PFSK-1 (cell line): ENCODE results near the gene ZNF226.

Experiments used
- FOXP2 ChIP-seq: optimal IDR thresholded peaks from 2 replicates; pipeline ENCODE3; 2011; ENCODE audit warnings: borderline replicate concordance, control low read depth, inconsistent platforms; ENCODE audit not compliant: insufficient read depth; ENCODE audit errors: extremely low read length, extremely low read depth
- POLR2AphosphoS5 ChIP-seq: IDR thresholded peaks from 2 replicates; pipeline ENCODE4 v1.6.1; 2012; ENCODE audit warnings: low read depth, mild to moderate bottlenecking, control low read depth, low read length, moderate library complexity
- SIN3A ChIP-seq: IDR thresholded peaks from 2 replicates; pipeline ENCODE4 v1.6.1; 2012; ENCODE audit warnings: mild to moderate bottlenecking, low read length, moderate library complexity, borderline replicate concordance; ENCODE audit not compliant: insufficient read depth
- TAF1 ChIP-seq: IDR thresholded peaks from 2 replicates; pipeline ENCODE4 v1.6.1; 2012; ENCODE audit warnings: low read length, control low read depth, borderline replicate concordance; ENCODE audit not compliant: insufficient read depth
- TF ChIP-seq, protein P1 (sequence below), 2 experiments: IDR thresholded peaks; 2 replicates each; pipeline versions ENCODE4 v1.6.1 to v1.8.0; 2011 to 2012; ENCODE audit warnings: low read depth in 2 of 2, low read length in 2 of 2, control low read depth in 1 of 2, inconsistent platforms in 1 of 2, mild to moderate bottlenecking in 1 of 2, moderate library complexity in 1 of 2; ENCODE audit not compliant: insufficient read depth in 1 of 2

Gene ZNF226

GRCh38 chr19:44196772-44197171 lies 31.9 kb downstream of the ZNF226 start:
- no peak for TF ChIP-seq SIN3A
- TF ChIP-seq, protein P1, sequence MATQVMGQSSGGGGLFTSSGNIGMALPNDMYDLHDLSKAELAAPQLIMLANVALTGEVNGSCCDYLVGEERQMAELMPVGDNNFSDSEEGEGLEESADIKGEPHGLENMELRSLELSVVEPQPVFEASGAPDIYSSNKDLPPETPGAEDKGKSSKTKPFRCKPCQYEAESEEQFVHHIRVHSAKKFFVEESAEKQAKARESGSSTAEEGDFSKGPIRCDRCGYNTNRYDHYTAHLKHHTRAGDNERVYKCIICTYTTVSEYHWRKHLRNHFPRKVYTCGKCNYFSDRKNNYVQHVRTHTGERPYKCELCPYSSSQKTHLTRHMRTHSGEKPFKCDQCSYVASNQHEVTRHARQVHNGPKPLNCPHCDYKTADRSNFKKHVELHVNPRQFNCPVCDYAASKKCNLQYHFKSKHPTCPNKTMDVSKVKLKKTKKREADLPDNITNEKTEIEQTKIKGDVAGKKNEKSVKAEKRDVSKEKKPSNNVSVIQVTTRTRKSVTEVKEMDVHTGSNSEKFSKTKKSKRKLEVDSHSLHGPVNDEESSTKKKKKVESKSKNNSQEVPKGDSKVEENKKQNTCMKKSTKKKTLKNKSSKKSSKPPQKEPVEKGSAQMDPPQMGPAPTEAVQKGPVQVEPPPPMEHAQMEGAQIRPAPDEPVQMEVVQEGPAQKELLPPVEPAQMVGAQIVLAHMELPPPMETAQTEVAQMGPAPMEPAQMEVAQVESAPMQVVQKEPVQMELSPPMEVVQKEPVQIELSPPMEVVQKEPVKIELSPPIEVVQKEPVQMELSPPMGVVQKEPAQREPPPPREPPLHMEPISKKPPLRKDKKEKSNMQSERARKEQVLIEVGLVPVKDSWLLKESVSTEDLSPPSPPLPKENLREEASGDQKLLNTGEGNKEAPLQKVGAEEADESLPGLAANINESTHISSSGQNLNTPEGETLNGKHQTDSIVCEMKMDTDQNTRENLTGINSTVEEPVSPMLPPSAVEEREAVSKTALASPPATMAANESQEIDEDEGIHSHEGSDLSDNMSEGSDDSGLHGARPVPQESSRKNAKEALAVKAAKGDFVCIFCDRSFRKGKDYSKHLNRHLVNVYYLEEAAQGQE (IDR thresholded peaks at IDR 0.05; ENCODE audit: insufficient read depth in 1 of 2, low read depth in 2 of 2, low read length in 2 of 2): no peak

GRCh38 chr19:44202470-44202869 lies 37.6 kb downstream of the ZNF226 start:
- TF ChIP-seq SIN3A (no peak), POLR2AphosphoS5 (no peak), FOXP2 (no peak), TAF1 (no peak)
- TF ChIP-seq, protein P1 (IDR thresholded peaks at IDR 0.05; ENCODE audit: insufficient read depth in 1 of 2, low read depth in 2 of 2, low read length in 2 of 2): no peak

DNA sequence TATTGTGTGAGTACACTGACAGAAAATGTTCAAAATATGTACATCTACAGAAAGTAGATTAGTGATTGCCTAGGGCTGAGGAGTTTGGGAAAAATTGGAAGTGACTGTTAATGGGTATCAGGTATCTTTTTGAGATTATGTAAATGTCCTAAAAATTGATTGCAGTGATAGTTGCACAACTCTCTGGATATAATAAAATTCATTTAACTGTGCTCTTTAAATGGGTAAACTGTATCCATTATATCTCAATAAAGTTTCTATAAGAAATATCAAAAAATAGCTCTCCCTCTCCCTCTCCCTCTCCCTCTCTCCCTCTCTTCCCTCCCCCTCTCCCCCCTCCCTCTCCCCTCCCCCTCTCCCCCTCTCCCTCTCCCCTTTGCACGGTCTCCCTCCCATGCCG lies 38.1 kb downstream of the ZNF226 start:
- no peak for TF ChIP-seq POLR2AphosphoS5
- no peak for TF ChIP-seq FOXP2
- TF ChIP-seq, protein P1 (IDR thresholded peaks at IDR 0.05; ENCODE audit: insufficient read depth in 1 of 2, low read depth in 2 of 2, low read length in 2 of 2): no peak
- TF ChIP-seq SIN3A: no peak
- no peak for TF ChIP-seq TAF1

DNA sequence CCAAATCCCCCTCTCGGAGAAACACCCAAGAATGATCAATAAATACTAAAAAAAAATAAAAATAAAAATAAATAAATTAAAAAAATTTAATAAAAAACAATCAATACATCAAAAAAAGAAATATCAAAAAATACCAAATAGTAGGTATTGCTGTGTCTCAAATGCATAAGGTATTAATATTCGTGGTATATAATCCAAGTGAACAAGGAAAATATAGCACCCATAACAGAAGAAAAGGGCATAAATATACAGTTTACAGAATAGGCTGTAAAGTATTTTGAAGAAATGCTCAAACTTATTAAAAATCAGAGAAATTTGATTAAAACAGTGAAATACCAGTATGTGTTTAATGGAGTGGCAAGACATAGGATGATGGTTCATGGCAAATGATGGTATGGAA lies 39.9 kb downstream of the ZNF226 start:
- TF ChIP-seq SIN3A (no peak), FOXP2 (no peak), TAF1 (no peak), POLR2AphosphoS5 (no peak)
- TF ChIP-seq, protein P1 (IDR thresholded peaks at IDR 0.05; ENCODE audit: insufficient read depth in 1 of 2, low read depth in 2 of 2, low read length in 2 of 2): no peak

DNA sequence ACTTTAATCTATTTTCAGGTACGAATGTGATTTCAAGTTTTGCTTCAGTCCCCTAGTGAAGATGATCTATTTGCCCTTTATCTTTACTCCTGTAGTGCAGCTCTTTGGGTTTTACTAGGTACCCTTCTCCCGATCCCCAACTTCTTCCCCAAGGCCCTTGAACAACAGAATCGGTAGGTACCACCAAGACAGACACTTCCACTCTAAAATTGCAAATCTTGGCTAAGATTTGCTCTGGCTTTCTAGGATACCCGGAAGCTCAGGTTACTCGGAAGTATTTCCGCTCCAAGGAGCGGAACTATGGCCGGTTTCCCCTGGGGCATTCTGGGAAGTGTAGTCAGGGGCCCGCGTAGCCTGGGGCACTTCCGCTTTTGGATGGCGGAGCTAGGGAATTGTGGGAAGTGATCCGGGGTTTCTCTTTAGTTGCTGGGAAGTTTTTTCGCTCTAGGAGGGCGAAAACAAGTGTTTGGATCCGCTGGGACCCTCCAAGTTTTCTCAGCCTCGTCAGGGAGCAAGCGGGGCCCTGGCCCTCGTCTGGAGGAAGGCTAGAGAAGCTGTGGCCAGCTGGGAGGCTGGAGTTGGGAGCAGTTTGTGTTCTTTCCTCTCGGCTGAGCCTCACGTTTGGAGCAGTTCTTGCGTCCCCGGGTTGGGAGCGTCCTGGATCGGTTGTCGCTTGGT lies 42.4 kb downstream of the ZNF226 start:
- TF ChIP-seq TAF1 (peak; percentile 63; the same call in 1 of the 2 replicates), POLR2AphosphoS5 (peak; percentile 84)
- TF ChIP-seq, protein P1 (IDR thresholded peaks at IDR 0.05; ENCODE audit: insufficient read depth in 1 of 2, low read depth in 2 of 2, low read length in 2 of 2): no peak
